ENCODE measurements around the gene UBASH3B. TPM values are rescaled to one million over a fixed set of nuclear protein-coding genes. Genes with fewer than 3 reads are reported as not detected.

Gene UBASH3B
- total RNA-seq, 1 donor from 2014 or later, result 6.7 TPM

GRCh38 chr11:122637541-122637940, 18.0 kb upstream of the UBASH3B start:
- H3K9me3 Mint-ChIP-seq (ENCODE audit: unreplicated experiment), result no peaks in the 10 kb centered on the region
- H3K4me1 Mint-ChIP-seq (ENCODE audit: low read depth, unreplicated experiment), result no peaks in the 10 kb centered on the region
- H3K27ac Mint-ChIP-seq (ENCODE audit: unreplicated experiment), result no peak overlapping the region
- H3K4me3 Mint-ChIP-seq (ENCODE audit: unreplicated experiment), result no peak overlapping the region
- TF ChIP-seq CTCF (IDR thresholded peaks at IDR 0.05; ENCODE audit: partially characterized antibody, unreplicated experiment), result no peak
- no peaks in the 10 kb centered on the region for H3K27me3 Mint-ChIP-seq (ENCODE audit: unreplicated experiment)
- no peaks in the 10 kb centered on the region for H3K36me3 Mint-ChIP-seq (ENCODE audit: unreplicated experiment)
- no peak for DNase-seq

GRCh38 chr11:122642472-122642922, 13.0 kb upstream of the UBASH3B start:
- no peaks in the 10 kb centered on the region for H3K27me3 Mint-ChIP-seq (ENCODE audit: unreplicated experiment)
- H3K9me3 Mint-ChIP-seq (ENCODE audit: unreplicated experiment), result no peaks in the 10 kb centered on the region
- no peak for TF ChIP-seq CTCF (IDR thresholded peaks at IDR 0.05; ENCODE audit: partially characterized antibody, unreplicated experiment)
- no peak for DNase-seq
- no peaks in the 10 kb centered on the region for H3K4me1 Mint-ChIP-seq (ENCODE audit: low read depth, unreplicated experiment)
- H3K36me3 Mint-ChIP-seq (ENCODE audit: unreplicated experiment), result no peaks in the 10 kb centered on the region
- H3K27ac Mint-ChIP-seq (ENCODE audit: unreplicated experiment), result no peak overlapping the region
- H3K4me3 Mint-ChIP-seq (ENCODE audit: unreplicated experiment), result no peak overlapping the region

GRCh38 chr11:122642971-122643370, 12.6 kb upstream of the UBASH3B start:
- H3K4me1 Mint-ChIP-seq (ENCODE audit: low read depth, unreplicated experiment), result no peaks in the 10 kb centered on the region
- H3K4me3 Mint-ChIP-seq (ENCODE audit: unreplicated experiment), result no peak overlapping the region
- no peak for DNase-seq
- TF ChIP-seq CTCF (IDR thresholded peaks at IDR 0.05; ENCODE audit: partially characterized antibody, unreplicated experiment), result no peak
- H3K36me3 Mint-ChIP-seq (ENCODE audit: unreplicated experiment), result no peaks in the 10 kb centered on the region
- H3K9me3 Mint-ChIP-seq (ENCODE audit: unreplicated experiment), result no peaks in the 10 kb centered on the region
- H3K27me3 Mint-ChIP-seq (ENCODE audit: unreplicated experiment), result no peaks in the 10 kb centered on the region
- H3K27ac Mint-ChIP-seq (ENCODE audit: unreplicated experiment), result no peak overlapping the region

- no peak for TF ChIP-seq CTCF (IDR thresholded peaks at IDR 0.05; ENCODE audit: partially characterized antibody, unreplicated experiment)
- no peak for DNase-seq
- Mint-ChIP-seq H3K27ac (ENCODE audit: unreplicated experiment) (no peak overlapping the region), H3K9me3 (ENCODE audit: unreplicated experiment) (no peaks in the 10 kb centered on the region), H3K4me3 (ENCODE audit: unreplicated experiment) (no peak overlapping the region), H3K27me3 (ENCODE audit: unreplicated experiment) (peaks cover 2% of the 10 kb centered on the region), H3K36me3 (ENCODE audit: unreplicated experiment) (no peaks in the 10 kb centered on the region), H3K4me1 (ENCODE audit: low read depth, unreplicated experiment) (no peaks in the 10 kb centered on the region)
Observed at GRCh38 chr11:122645847-122646246, 9.7 kb upstream of the UBASH3B start.

GRCh38 chr11:122646549-122647340, 8.8 kb upstream of the UBASH3B start:
- H3K9me3 Mint-ChIP-seq (ENCODE audit: unreplicated experiment), result no peaks in the 10 kb centered on the region
- no peak for TF ChIP-seq CTCF (IDR thresholded peaks at IDR 0.05; ENCODE audit: partially characterized antibody, unreplicated experiment)
- no peak for DNase-seq

More at GRCh38 chr11:122646549-122647340, 8.8 kb upstream of the UBASH3B start:
- Mint-ChIP-seq H3K4me1 (ENCODE audit: low read depth, unreplicated experiment) (no peaks in the 10 kb centered on the region), H3K36me3 (ENCODE audit: unreplicated experiment) (no peaks in the 10 kb centered on the region), H3K27ac (ENCODE audit: unreplicated experiment) (no peak overlapping the region), H3K27me3 (ENCODE audit: unreplicated experiment) (peaks cover 5% of the 10 kb centered on the region), H3K4me3 (ENCODE audit: unreplicated experiment) (no peak overlapping the region)

Measured in glutamatergic neuron (in vitro differentiated cells).